H9 (cell line): ENCODE data around the gene GSG1L2. TPM values are rescaled to one million over a fixed set of nuclear protein-coding genes. Genes with fewer than 3 reads are reported as not detected.

Source experiments
- DNase-seq: peaks from one replicate; pipeline ENCODE4 v3.0.0-alpha.2; 2017
- H2AFZ ChIP-seq: one replicate; pipeline ENCODE4 v1.6.1; 2013; ENCODE audit warnings: mild to moderate bottlenecking, low read length, control low read depth, moderate library complexity
- H2AK5ac ChIP-seq: 2 replicates; pipeline ENCODE4 v1.6.1; 2013; ENCODE audit warnings: low read length, control low read depth, mixed read lengths; ENCODE audit not compliant: insufficient read length
- H2BK120ac ChIP-seq: one replicate; pipeline ENCODE4 v1.6.1; 2013; ENCODE audit warnings: low read depth, mild to moderate bottlenecking, low read length, control low read depth, inconsistent platforms; ENCODE audit not compliant: poor library complexity, severe bottlenecking
- H2BK12ac ChIP-seq: 2 replicates; pipeline ENCODE4 v1.6.1; 2013; ENCODE audit warnings: low read length, control low read depth, mixed read lengths, low read depth; ENCODE audit not compliant: insufficient read length
- H2BK15ac ChIP-seq: 2 replicates; pipeline ENCODE4 v1.6.1; 2013; ENCODE audit warnings: low read depth, low read length, control low read depth
- H2BK20ac ChIP-seq: one replicate; pipeline ENCODE4 v1.6.1; 2013; ENCODE audit warnings: low read depth, mild to moderate bottlenecking, low read length, control low read depth, inconsistent platforms; ENCODE audit not compliant: poor library complexity, severe bottlenecking
- H2BK5ac ChIP-seq: 2 replicates; pipeline ENCODE4 v1.6.1; 2013; ENCODE audit warnings: low read length, control low read depth, mixed read lengths; ENCODE audit not compliant: insufficient read length
- H3K14ac ChIP-seq: 2 replicates; pipeline ENCODE4 v1.6.1; 2013; ENCODE audit warnings: low read length, control low read depth; ENCODE audit not compliant: insufficient read depth
- H3K18ac ChIP-seq: 2 replicates; pipeline ENCODE4 v1.6.1; 2013; ENCODE audit warnings: low read depth, mild to moderate bottlenecking, mixed read lengths, low read length, control low read depth; ENCODE audit not compliant: insufficient read length
- H3K23ac ChIP-seq: 2 replicates; pipeline ENCODE4 v1.6.1; 2013; ENCODE audit warnings: low read length, control low read depth, mixed read lengths, low read depth; ENCODE audit not compliant: insufficient read length
- H3K23me2 ChIP-seq: 2 replicates; pipeline ENCODE4 v1.6.1; 2013; ENCODE audit warnings: low read depth, mild to moderate bottlenecking, mixed read lengths, low read length, control low read depth; ENCODE audit not compliant: insufficient read length, poor library complexity, severe bottlenecking
- H3K27ac ChIP-seq: 2 replicates; pipeline ENCODE4 v1.5.1; 2013; ENCODE audit warnings: low read length, control low read depth, mixed read lengths, low read depth; ENCODE audit not compliant: insufficient read length
- H3K27me3 ChIP-seq: 2 replicates; pipeline ENCODE4 v1.6.1; 2013; ENCODE audit warnings: low read length, control low read depth, inconsistent platforms; ENCODE audit not compliant: insufficient read depth
- H3K4ac ChIP-seq: 2 replicates; pipeline ENCODE4 v1.6.1; 2013; ENCODE audit warnings: low read depth, mild to moderate bottlenecking, control low read depth, inconsistent platforms, low read length, moderate library complexity
- H3K4me1 ChIP-seq: 2 replicates; pipeline ENCODE4 v1.6.1; 2013; ENCODE audit warnings: low read length, control low read depth, inconsistent platforms; ENCODE audit not compliant: insufficient read depth
- H3K4me2 ChIP-seq: 2 replicates; pipeline ENCODE4 v1.6.1; 2013; ENCODE audit warnings: low read length, control low read depth, mixed read lengths; ENCODE audit not compliant: insufficient read length, insufficient read depth
- H3K56ac ChIP-seq: 2 replicates; pipeline ENCODE4 v1.6.1; 2013; ENCODE audit warnings: low read depth, mild to moderate bottlenecking, mixed read lengths, low read length, control low read depth; ENCODE audit not compliant: insufficient read length
- H3K79me1 ChIP-seq: 2 replicates; pipeline ENCODE4 v1.6.1; 2013; ENCODE audit warnings: low read depth, mild to moderate bottlenecking, moderate library complexity, low read length, control low read depth, inconsistent platforms; ENCODE audit not compliant: insufficient read depth, poor library complexity, severe bottlenecking
- H3K79me2 ChIP-seq: 2 replicates; pipeline ENCODE4 v1.6.1; 2013; ENCODE audit warnings: low read length, control low read depth, inconsistent platforms; ENCODE audit not compliant: insufficient read depth
- H3K9ac ChIP-seq: 2 replicates; pipeline ENCODE4 v1.6.1; 2013; ENCODE audit warnings: low read length, control low read depth, mixed read lengths; ENCODE audit not compliant: insufficient read length; ENCODE audit errors: extremely low read depth
- H3K9me3 ChIP-seq: one replicate; pipeline ENCODE4 v1.6.1; 2013; ENCODE audit warnings: low read depth, low read length, inconsistent platforms; ENCODE audit not compliant: control insufficient read depth
- H3T11ph ChIP-seq: one replicate; pipeline ENCODE4 v1.6.1; 2013; ENCODE audit warnings: mild to moderate bottlenecking, low read length, control low read depth, inconsistent platforms
- H4K20me1 ChIP-seq: one replicate; pipeline ENCODE4 v1.6.1; 2013; ENCODE audit not compliant: control insufficient read depth, insufficient read length, insufficient read depth
- H4K5ac ChIP-seq: 2 replicates; pipeline ENCODE4 v1.6.1; 2013; ENCODE audit warnings: low read depth, mild to moderate bottlenecking, mixed read lengths, low read length, control low read depth; ENCODE audit not compliant: insufficient read length
- H4K8ac ChIP-seq: replicated peaks from 2 replicates; pipeline ENCODE4 v1.6.1; 2013; ENCODE audit warnings: low read length, control low read depth, mixed read lengths, low read depth; ENCODE audit not compliant: insufficient read length
- H4K91ac ChIP-seq: 2 replicates; pipeline ENCODE4 v1.6.1; 2013; ENCODE audit warnings: low read depth, mild to moderate bottlenecking, moderate library complexity, mixed read lengths, low read length, control low read depth; ENCODE audit not compliant: insufficient read length
- H3K27ac Mint-ChIP-seq, 3 experiments: 2 replicates in 2 of 3; 3 replicates in 1 of 3; pipeline ENCODE4 v1.8.0; 2020 to 2021; ENCODE audit warnings: mixed read lengths in 3 of 3, mild to moderate bottlenecking in 1 of 3, moderate library complexity in 1 of 3
- H3K27me3 Mint-ChIP-seq: 2 replicates; pipeline ENCODE4 v1.8.0; 2021; ENCODE audit warnings: low read depth, mild to moderate bottlenecking, moderate library complexity, mixed read lengths
- H3K36me3 Mint-ChIP-seq, 3 experiments: 2 replicates in 2 of 3; 3 replicates in 1 of 3; pipeline ENCODE4 v1.8.0; 2020 to 2021; ENCODE audit warnings: low read depth in 3 of 3, mixed read lengths in 3 of 3; ENCODE audit not compliant: insufficient read depth in 1 of 3
- H3K4me1 Mint-ChIP-seq, 2 experiments: 2 replicates each; pipeline ENCODE4 v1.8.0; 2020; ENCODE audit warnings: mixed read lengths in 2 of 2
- H3K4me3 Mint-ChIP-seq, 2 experiments: 2 replicates in 1 of 2; 3 replicates in 1 of 2; pipeline ENCODE4 v1.8.0; 2020 to 2021; ENCODE audit warnings: mild to moderate bottlenecking in 2 of 2, mixed read lengths in 2 of 2, moderate library complexity in 1 of 2
- H3K9me3 Mint-ChIP-seq, 2 experiments: 2 replicates in 1 of 2; 3 replicates in 1 of 2; pipeline ENCODE4 v1.8.0; 2020; ENCODE audit warnings: mild to moderate bottlenecking in 2 of 2, mixed read lengths in 2 of 2, moderate library complexity in 1 of 2
- CTCF ChIP-seq: fragments of 200-600 bp; sonication (generic); conservative IDR thresholded peaks from 3 replicates; pipeline ENCODE4 v1.8.0; 2021; ENCODE audit warnings: antibody characterized with exemption, mild to moderate bottlenecking
- WGBS: extraction: QIAGEN DNeasy Blood & Tissue Kit; methylation state at CpG from one replicate; pipeline ENCODE4 v1.1.7; 2013; ENCODE audit warnings: missing lambda C conversion rate, low lambda C conversion rate, mixed read lengths; ENCODE audit not compliant: insufficient read length; ENCODE audit errors: extremely low coverage; 5-methylcytosine and 5-hydroxymethylcytosine counted together
- total RNA-seq: library from RNA; stranded (reverse); gene quantifications from 2 replicates; pipeline ENCODE4 v1.2.1, GENCODE V29; 2021

The GSG1L2 gene
- total RNA-seq, 1 experiment from 2014 or later, result not detected

DNA sequence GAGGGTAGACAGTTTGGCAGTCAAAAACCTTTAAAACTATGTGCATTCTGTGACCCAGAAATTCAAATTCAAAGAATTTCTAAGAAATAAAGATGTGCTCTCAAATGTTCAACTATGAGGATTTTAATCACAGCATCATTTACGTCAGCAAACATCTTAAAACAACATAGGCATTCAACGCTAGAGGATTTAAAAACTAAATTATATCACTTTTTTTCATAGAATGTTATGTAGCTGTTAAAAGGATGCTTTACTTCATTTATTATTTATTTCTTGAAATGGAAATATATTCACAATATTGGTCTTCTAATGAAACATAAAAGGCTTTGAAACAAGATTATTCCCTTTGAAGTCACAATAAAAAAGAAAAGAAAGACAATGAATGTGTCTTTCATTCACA is 7.5 kb upstream of the GSG1L2 start:
- Histone ChIP-seq H4K20me1 (no peaks in the 10 kb centered on the region), H3K23me2 (no peaks in the 10 kb centered on the region), H2AFZ (no peak overlapping the region), H3K9me3 (no peaks in the 10 kb centered on the region), H3K27ac (no peak overlapping the region), H2BK15ac (no peak overlapping the region), H2BK120ac (no peak overlapping the region), H3K18ac (no peak overlapping the region), H4K5ac (no peak overlapping the region), H2BK5ac (no peak overlapping the region), H3K23ac (no peak overlapping the region), H3K14ac (no peak overlapping the region), H3K27me3 (no peaks in the 10 kb centered on the region), H4K91ac (no peak overlapping the region), H2BK12ac (no peak overlapping the region), H3K9ac (no peak overlapping the region), H2BK20ac (no peak overlapping the region), H3K4me1 (no peaks in the 10 kb centered on the region), H4K8ac (no peak overlapping the region), H3K79me2 (no peaks in the 10 kb centered on the region), H3K79me1 (no peaks in the 10 kb centered on the region), H2AK5ac (no peak overlapping the region), H3K4ac (no peak overlapping the region), H3K4me2 (no peak overlapping the region), H3T11ph (no peak overlapping the region), H3K56ac (no peak overlapping the region)
- Mint-ChIP-seq H3K27ac (no peak overlapping the region), H3K27me3 (peaks cover 3% of the 10 kb centered on the region), H3K4me3 (no peak overlapping the region), H3K9me3 (no peaks in the 10 kb centered on the region; a peak in 1 of 5 replicates), H3K4me1 (no peaks in the 10 kb centered on the region), H3K36me3 (no peaks in the 10 kb centered on the region; a peak in 1 of 7 replicates)
- TF ChIP-seq CTCF, result no peak
- WGBS, result no CpG with 5 or more reads among the region's 2 CpGs
- no peak for DNase-seq
